GM23338 (cell line): Measurements from ENCODE around the gene RYR1. TPM values are rescaled to one million over a fixed set of nuclear protein-coding genes. Genes with fewer than 3 reads are reported as not detected.

Source experiments
- ATAC-seq: fragments of 200-7000 bp; cut with Tn5 transposase; 3 replicates; pipeline ENCODE4 v1.9.1; 2020
- DNase-seq: peaks from one replicate; pipeline ENCODE4 v3.0.0-alpha.2; 2015; ENCODE audit warnings: low spot score
- H2AFZ ChIP-seq: fragments of 200-600 bp; sonication (generic); 2 replicates; pipeline ENCODE4 v1.8.0; 2016; ENCODE audit warnings: antibody characterized with exemption, mild to moderate bottlenecking, moderate library complexity
- H3F3A ChIP-seq: fragments of 200-600 bp; sonication (generic); replicated peaks from 2 replicates; pipeline ENCODE4 v1.8.0; 2017; ENCODE audit warnings: antibody characterized with exemption, mixed run types, low read depth
- H3K27ac ChIP-seq: fragments of 200-600 bp; sonication (generic); 2 replicates; pipeline ENCODE4 v1.6.1; 2016; ENCODE audit warnings: low read depth
- H3K27me3 ChIP-seq: fragments of 200-600 bp; sonication (generic); 2 replicates; pipeline ENCODE4 v1.8.0; 2016; ENCODE audit warnings: mild to moderate bottlenecking, mixed run types, moderate library complexity; ENCODE audit not compliant: insufficient read depth
- H3K36me3 ChIP-seq: fragments of 200-600 bp; sonication (generic); 2 replicates; pipeline ENCODE4 v1.8.0; 2016; ENCODE audit warnings: mild to moderate bottlenecking; ENCODE audit not compliant: insufficient read depth
- H3K4me1 ChIP-seq: fragments of 200-600 bp; sonication (generic); 2 replicates; pipeline ENCODE4 v1.8.0; 2016; ENCODE audit warnings: mild to moderate bottlenecking, moderate library complexity; ENCODE audit not compliant: insufficient read depth
- H3K4me2 ChIP-seq: fragments of 200-600 bp; sonication (generic); 2 replicates; pipeline ENCODE4 v1.7.1; 2017; ENCODE audit warnings: mixed run types
- H3K4me3 ChIP-seq: fragments of 200-600 bp; sonication (generic); 2 replicates; pipeline ENCODE4 v1.6.1; 2016; ENCODE audit warnings: mixed run types
- H3K79me2 ChIP-seq: fragments of 200-600 bp; sonication (generic); replicated peaks from 2 replicates; pipeline ENCODE4 v1.8.0; 2017; ENCODE audit warnings: mild to moderate bottlenecking; ENCODE audit not compliant: insufficient read depth
- H3K9me2 ChIP-seq: fragments of 200-600 bp; sonication (generic); 2 replicates; pipeline ENCODE4 v1.8.0; 2017; ENCODE audit not compliant: insufficient read depth
- H4K20me1 ChIP-seq: fragments of 200-600 bp; sonication (generic); replicated peaks from 2 replicates; pipeline ENCODE4 v1.8.0; 2017; ENCODE audit warnings: mild to moderate bottlenecking; ENCODE audit not compliant: insufficient read depth
- H3K27ac Mint-ChIP-seq: 2 replicates; pipeline ENCODE4 v1.8.0; 2020; ENCODE audit warnings: inconsistent platforms, mild to moderate bottlenecking, moderate library complexity, mixed read lengths
- H3K27me3 Mint-ChIP-seq: 3 replicates; pipeline ENCODE4 v1.8.0; 2022; ENCODE audit warnings: low read depth, mild to moderate bottlenecking, moderate library complexity, mixed read lengths, inconsistent platforms; ENCODE audit not compliant: insufficient read depth, poor library complexity
- H3K36me3 Mint-ChIP-seq: 3 replicates; pipeline ENCODE4 v1.8.0; 2021; ENCODE audit warnings: low read depth, mild to moderate bottlenecking, inconsistent platforms, moderate library complexity, mixed read lengths
- H3K4me1 Mint-ChIP-seq: 3 replicates; pipeline ENCODE4 v1.8.0; 2020; ENCODE audit warnings: mild to moderate bottlenecking, inconsistent platforms, mixed read lengths
- H3K4me3 Mint-ChIP-seq: 3 replicates; pipeline ENCODE4 v1.8.0; 2021; ENCODE audit warnings: moderate library complexity, mild to moderate bottlenecking, inconsistent platforms, mixed read lengths
- H3K9me3 Mint-ChIP-seq: 3 replicates; pipeline ENCODE4 v1.8.0; 2020; ENCODE audit warnings: moderate library complexity, mild to moderate bottlenecking, inconsistent platforms, mixed read lengths
- CTCF ChIP-seq, 2 experiments: fragments of 200-600 bp in 1 of 2; sonication (generic) in 1 of 2; conservative IDR thresholded peaks; 2 replicates each; pipeline versions ENCODE4 v1.5.1 to v1.6.1; 2016 to 2017; ENCODE audit warnings: antibody characterized with exemption in 2 of 2, low read depth in 2 of 2, mild to moderate bottlenecking in 2 of 2, moderate library complexity in 1 of 2
- ETS1 ChIP-seq: IDR thresholded peaks from 2 replicates; pipeline ENCODE4 v1.6.1; 2016; ENCODE audit warnings: antibody characterized with exemption
- EZH2 ChIP-seq: fragments of 200-600 bp; sonication (generic); IDR thresholded peaks from one replicate; pipeline ENCODE4 v1.8.0; 2017; ENCODE audit warnings: antibody characterized with exemption, mild to moderate bottlenecking, low read depth; ENCODE audit not compliant: unreplicated experiment
- EZH2phosphoT487 ChIP-seq: fragments of 200-600 bp; sonication (generic); IDR thresholded peaks from one replicate; pipeline ENCODE4 v1.8.1; 2018; ENCODE audit warnings: antibody characterized with exemption; ENCODE audit not compliant: unreplicated experiment
- JUNB ChIP-seq: IDR thresholded peaks from one replicate; pipeline ENCODE4 v1.6.1; 2016; ENCODE audit warnings: antibody characterized with exemption; ENCODE audit not compliant: unreplicated experiment
- NANOG ChIP-seq: IDR thresholded peaks from 2 replicates; pipeline ENCODE4 v1.6.1; 2016; ENCODE audit warnings: antibody characterized with exemption, borderline replicate concordance
- POLR2AphosphoS5 ChIP-seq: IDR thresholded peaks from 2 replicates; pipeline ENCODE4 v1.6.1; 2016; ENCODE audit warnings: antibody characterized with exemption, low read depth
- REST ChIP-seq: IDR thresholded peaks from one replicate; pipeline ENCODE4 v1.6.1; 2018; ENCODE audit warnings: antibody characterized with exemption; ENCODE audit not compliant: unreplicated experiment
- STAT1 ChIP-seq: IDR thresholded peaks from one replicate; pipeline ENCODE4 v1.6.1; 2016; ENCODE audit warnings: antibody characterized with exemption; ENCODE audit not compliant: unreplicated experiment
- ZNF114 ChIP-seq: fragments of 250-450 bp; sonication (Bioruptor Pico); IDR thresholded peaks from 2 replicates; pipeline ENCODE4 v1.5.0; 2020; ENCODE audit warnings: mild to moderate bottlenecking, moderate library complexity
- ZNF331 ChIP-seq: fragments of 250-450 bp; sonication (Bioruptor Pico); IDR thresholded peaks from 2 replicates; pipeline ENCODE4 v1.5.0; 2020; ENCODE audit warnings: low read depth, mild to moderate bottlenecking, moderate library complexity
- ZNF462 ChIP-seq: fragments of 250-450 bp; sonication (Bioruptor Pico); IDR thresholded peaks from 2 replicates; pipeline ENCODE4 v1.5.0; 2020; ENCODE audit warnings: mild to moderate bottlenecking, moderate library complexity
- polyA plus RNA-seq: library from polyadenylated mRNA; unstranded; fragments of >200 nt; fragmentation: Nextera tagmentation; extraction: Ambion mirVana; gene quantifications from 2 replicates; pipeline ENCODE4 v1.2.1, GENCODE V29; 2016
- total RNA-seq: library from RNA; depleted of rRNA; stranded (reverse); fragments of >200 nt; shearing (Covaris generic); gene quantifications from 2 replicates; pipeline ENCODE4 v1.2.3, GENCODE V29; 2014

The RYR1 gene
- total and polyA plus RNA-seq, 2 experiments from 2014 or later: 4.0 to 26.7 TPM

GRCh38 chr19:38457690-38458405, 24.4 kb downstream of the RYR1 start (continued):
- TF ChIP-seq POLR2AphosphoS5 (no peak), ZNF331 (CRISPR knock-in tag) (no peak), STAT1 (no peak), EZH2phosphoT487 (no peak), NANOG (no peak), CTCF (conservative IDR thresholded peaks at IDR 0.05; ENCODE audit: low read depth in 2 of 2) (no peak), EZH2 (no peak), JUNB (no peak), REST (no peak), ETS1 (no peak)

GRCh38 chr19:38458991-38459390, 25.5 kb downstream of the RYR1 start:
- Histone ChIP-seq H3K27ac (no peak overlapping the region), H3F3A (no peaks in the 10 kb centered on the region), H4K20me1 (peaks cover 6% of the 10 kb centered on the region; the same call in 1 of the 2 replicates), H3K36me3 (peaks cover 48% of the 10 kb centered on the region), H3K9me2 (no peaks in the 10 kb centered on the region), H2AFZ (no peak overlapping the region), H3K4me3 (no peak overlapping the region), H3K79me2 (no peaks in the 10 kb centered on the region), H3K4me1 (no peaks in the 10 kb centered on the region), H3K27me3 (no peaks in the 10 kb centered on the region), H3K4me2 (no peak overlapping the region)
- H3K27ac Mint-ChIP-seq: no peak overlapping the region
- H3K36me3 Mint-ChIP-seq: peaks cover 78% of the 10 kb centered on the region
- ATAC-seq (no peak), DNase-seq (no peak)
- H3K4me1 Mint-ChIP-seq: no peaks in the 10 kb centered on the region
- H3K27me3 Mint-ChIP-seq: peaks cover 3% of the 10 kb centered on the region
- no peak overlapping the region for H3K4me3 Mint-ChIP-seq
- H3K9me3 Mint-ChIP-seq: no peaks in the 10 kb centered on the region
- TF ChIP-seq EZH2phosphoT487 (no peak), POLR2AphosphoS5 (no peak), NANOG (no peak), ZNF462 (no peak), ZNF114 (CRISPR knock-in tag) (no peak), EZH2 (no peak)
